Stimulated activated CD4-positive, alpha-beta T cell treated with anti-CD3 and anti-CD28 coated beads, TNF-alpha, amount 100 ng/mL, for 1 hour (primary cell): ENCODE results near the gene INTS7.
"Not testable (repeated sequence)": the region's sequence is repeated elsewhere in the genome, so short reads cannot be mapped to it uniquely, and the experiment has no call there.

Experiments used
- DNase-seq, 3 donors: peaks; one replicate each; pipeline ENCODE4 v3.0.0-alpha.2; 2020; ENCODE audit warnings: low read depth in 3 of 3, low spot score in 1 of 3

INTS7 gene

GRCh38 chr1:211986628-211987254 lies 48.6 kb downstream of the INTS7 start:
- DNase-seq = no peak

GRCh38 chr1:211985556-211986264 lies 49.6 kb downstream of the INTS7 start:
- DNase-seq = no peak

GRCh38 chr1:211978596-211978995 lies 56.8 kb downstream of the INTS7 start:
- no peak for DNase-seq

- no peak for DNase-seq
Measured at GRCh38 chr1:211975152-211975941, 60.0 kb downstream of the INTS7 start.

- no peak for DNase-seq
Measured at GRCh38 chr1:211973541-211973940, 61.8 kb downstream of the INTS7 start.

- DNase-seq = no peak
Measured at GRCh38 chr1:211968200-211968834, 67.0 kb downstream of the INTS7 start.

GRCh38 chr1:211967704-211968103 lies 67.7 kb downstream of the INTS7 start:
- no peak for DNase-seq

- DNase-seq = no peak
Measured at GRCh38 chr1:211965108-211965805, 70.1 kb downstream of the INTS7 start.

GRCh38 chr1:211959680-211960079 lies 75.7 kb downstream of the INTS7 start:
- DNase-seq = no peak

GRCh38 chr1:211959221-211959620 lies 76.1 kb downstream of the INTS7 start:
- DNase-seq = no peak

- not testable (repeated sequence) for DNase-seq
Measured at GRCh38 chr1:211954028-211954427, 81.3 kb downstream of the INTS7 start.

- not testable (repeated sequence) for DNase-seq
Measured at GRCh38 chr1:211953543-211953942, 81.8 kb downstream of the INTS7 start.

- no peak for DNase-seq
Measured at GRCh38 chr1:211952299-211952698, 83.1 kb downstream of the INTS7 start.

GRCh38 chr1:211951856-211952255 lies 83.5 kb downstream of the INTS7 start:
- DNase-seq = no peak

GRCh38 chr1:211948377-211948776 lies 87.0 kb downstream of the INTS7 start:
- DNase-seq = no peak

GRCh38 chr1:211947396-211948295 lies 87.7 kb downstream of the INTS7 start:
- no peak for DNase-seq

- DNase-seq = no peak
Measured at GRCh38 chr1:211944733-211945500, 90.4 kb downstream of the INTS7 start.

- no peak for DNase-seq
Measured at GRCh38 chr1:211942583-211942982, 92.8 kb downstream of the INTS7 start.

GRCh38 chr1:211939876-211940468 lies 95.4 kb downstream of the INTS7 start:
- peak in 1 of 3 donors; percentile 6 for DNase-seq
